GM19023 (cell line): ENCODE measurements around the gene PTRH1.

ENCODE experiments used
- ATAC-seq: cut with Tn5 transposase; IDR thresholded peaks from one replicate; pipeline ENCODE4 v1.9.1; 2021; ENCODE audit warnings: mild to moderate bottlenecking, moderate library complexity; ENCODE audit not compliant: unreplicated experiment

PTRH1 gene

DNA sequence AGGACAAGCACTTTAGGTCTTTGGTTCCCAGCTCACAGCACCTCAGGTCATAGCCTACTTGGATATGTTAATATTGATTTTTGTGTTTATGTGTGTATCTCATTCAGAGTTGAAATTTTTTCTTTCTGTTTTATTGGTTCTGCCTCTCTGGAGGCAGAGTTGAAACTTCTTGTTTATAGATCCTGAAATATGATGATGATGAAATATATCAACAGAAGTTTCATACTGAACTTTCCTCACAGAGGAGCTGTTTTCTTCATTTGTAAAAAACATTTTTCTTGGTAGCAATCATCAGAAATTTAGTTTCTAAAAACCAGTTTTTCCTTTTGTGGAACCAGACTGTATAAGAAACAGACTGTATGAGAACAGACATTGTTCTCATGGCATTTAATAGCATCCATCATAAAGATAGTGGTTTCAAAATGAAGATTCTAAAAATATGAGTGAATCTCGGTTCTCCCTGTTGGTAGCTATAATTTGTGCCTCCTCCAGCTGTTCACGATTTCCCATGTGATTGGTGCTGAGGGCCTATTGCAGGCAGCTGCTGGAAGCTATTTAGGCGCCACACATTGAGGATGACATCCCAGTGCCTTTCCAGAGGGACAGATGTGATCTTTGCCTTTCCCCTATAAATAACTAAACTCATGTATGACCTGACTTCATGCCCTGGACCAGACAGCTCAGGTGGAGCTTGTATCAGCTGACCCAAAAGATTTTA is 48.2 kb downstream of the PTRH1 start:
- no peak for ATAC-seq

DNA sequence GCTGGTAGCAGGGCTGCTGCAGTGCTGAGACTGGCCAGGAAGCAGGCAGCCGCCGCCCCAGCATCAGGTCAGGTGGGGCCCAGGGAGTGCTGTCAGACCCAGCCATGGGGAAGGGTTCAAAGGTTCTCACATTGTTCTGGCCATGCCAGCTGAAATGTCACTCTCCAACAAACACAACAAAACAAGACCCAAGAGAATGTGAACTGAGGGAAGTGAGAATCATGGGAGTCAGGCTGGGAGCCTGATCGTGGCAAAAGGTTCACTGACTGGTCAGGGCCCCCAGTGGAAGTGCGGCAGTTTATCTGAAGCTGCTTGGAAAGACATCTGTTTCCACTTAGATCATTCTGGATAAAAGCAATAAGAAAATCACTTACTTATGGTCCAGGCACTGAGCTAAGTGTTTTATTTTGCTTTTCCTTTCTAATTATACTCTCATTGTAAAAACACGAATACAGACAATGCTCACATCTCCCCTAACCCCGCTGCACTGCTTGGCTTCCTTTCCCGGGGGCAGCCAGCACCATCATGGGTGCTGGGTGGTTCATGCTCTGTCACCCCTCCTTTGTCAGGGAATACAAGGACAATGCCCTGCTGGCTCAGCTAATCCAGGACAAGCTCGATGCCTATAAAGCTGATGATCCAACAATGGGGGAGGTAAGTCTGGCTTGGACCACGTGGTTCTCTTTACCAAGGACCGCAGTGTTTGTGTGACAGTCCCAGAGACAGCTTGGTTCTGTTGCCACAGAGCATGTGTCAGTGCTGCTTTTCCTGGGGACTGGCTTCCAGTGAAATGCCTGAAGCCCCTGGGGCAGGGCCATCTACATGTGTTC is 50.6 kb downstream of the PTRH1 start:
- no peak for ATAC-seq

DNA sequence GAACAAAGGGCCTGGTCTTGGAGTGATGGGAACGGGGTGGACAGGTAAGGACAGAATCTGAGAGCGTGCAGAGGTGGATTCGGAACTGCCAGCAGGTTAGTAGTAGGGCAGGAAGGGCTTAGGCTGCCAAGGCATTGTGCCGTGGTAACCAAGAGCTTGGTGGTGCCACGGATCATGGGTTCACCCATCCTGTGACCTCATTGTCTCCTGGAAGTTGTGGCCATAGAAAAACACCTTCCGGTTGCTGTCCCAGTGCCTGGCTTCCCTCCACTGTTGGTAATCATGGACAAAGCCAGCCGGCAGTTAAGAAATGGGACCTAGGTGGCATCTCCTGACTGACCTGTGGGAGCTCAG is 51.2 kb downstream of the PTRH1 start:
- no peak for ATAC-seq
